GM23338 (cell line): ENCODE measurements around the gene MTAP. TPM values are rescaled to one million over a fixed set of nuclear protein-coding genes. Genes with fewer than 3 reads are reported as not detected.

ENCODE experiments used
- ATAC-seq: fragments of 200-7000 bp; cut with Tn5 transposase; 3 replicates; pipeline ENCODE4 v1.9.1; 2020
- DNase-seq: peaks from one replicate; pipeline ENCODE4 v3.0.0-alpha.2; 2015; ENCODE audit warnings: low spot score
- H2AFZ ChIP-seq: fragments of 200-600 bp; sonication (generic); 2 replicates; pipeline ENCODE4 v1.8.0; 2016; ENCODE audit warnings: antibody characterized with exemption, mild to moderate bottlenecking, moderate library complexity
- H3F3A ChIP-seq: fragments of 200-600 bp; sonication (generic); replicated peaks from 2 replicates; pipeline ENCODE4 v1.8.0; 2017; ENCODE audit warnings: antibody characterized with exemption, mixed run types, low read depth
- H3K27ac ChIP-seq: fragments of 200-600 bp; sonication (generic); 2 replicates; pipeline ENCODE4 v1.6.1; 2016; ENCODE audit warnings: low read depth
- H3K27me3 ChIP-seq: fragments of 200-600 bp; sonication (generic); 2 replicates; pipeline ENCODE4 v1.8.0; 2016; ENCODE audit warnings: mild to moderate bottlenecking, mixed run types, moderate library complexity; ENCODE audit not compliant: insufficient read depth
- H3K36me3 ChIP-seq: fragments of 200-600 bp; sonication (generic); 2 replicates; pipeline ENCODE4 v1.8.0; 2016; ENCODE audit warnings: mild to moderate bottlenecking; ENCODE audit not compliant: insufficient read depth
- H3K4me1 ChIP-seq: fragments of 200-600 bp; sonication (generic); 2 replicates; pipeline ENCODE4 v1.8.0; 2016; ENCODE audit warnings: mild to moderate bottlenecking, moderate library complexity; ENCODE audit not compliant: insufficient read depth
- H3K4me2 ChIP-seq: fragments of 200-600 bp; sonication (generic); 2 replicates; pipeline ENCODE4 v1.7.1; 2017; ENCODE audit warnings: mixed run types
- H3K4me3 ChIP-seq: fragments of 200-600 bp; sonication (generic); 2 replicates; pipeline ENCODE4 v1.6.1; 2016; ENCODE audit warnings: mixed run types
- H3K79me2 ChIP-seq: fragments of 200-600 bp; sonication (generic); replicated peaks from 2 replicates; pipeline ENCODE4 v1.8.0; 2017; ENCODE audit warnings: mild to moderate bottlenecking; ENCODE audit not compliant: insufficient read depth
- H3K9me2 ChIP-seq: fragments of 200-600 bp; sonication (generic); 2 replicates; pipeline ENCODE4 v1.8.0; 2017; ENCODE audit not compliant: insufficient read depth
- H4K20me1 ChIP-seq: fragments of 200-600 bp; sonication (generic); replicated peaks from 2 replicates; pipeline ENCODE4 v1.8.0; 2017; ENCODE audit warnings: mild to moderate bottlenecking; ENCODE audit not compliant: insufficient read depth
- H3K27ac Mint-ChIP-seq: 2 replicates; pipeline ENCODE4 v1.8.0; 2020; ENCODE audit warnings: inconsistent platforms, mild to moderate bottlenecking, moderate library complexity, mixed read lengths
- H3K27me3 Mint-ChIP-seq: 3 replicates; pipeline ENCODE4 v1.8.0; 2022; ENCODE audit warnings: low read depth, mild to moderate bottlenecking, moderate library complexity, mixed read lengths, inconsistent platforms; ENCODE audit not compliant: insufficient read depth, poor library complexity
- H3K36me3 Mint-ChIP-seq: 3 replicates; pipeline ENCODE4 v1.8.0; 2021; ENCODE audit warnings: low read depth, mild to moderate bottlenecking, inconsistent platforms, moderate library complexity, mixed read lengths
- H3K4me1 Mint-ChIP-seq: 3 replicates; pipeline ENCODE4 v1.8.0; 2020; ENCODE audit warnings: mild to moderate bottlenecking, inconsistent platforms, mixed read lengths
- H3K4me3 Mint-ChIP-seq: 3 replicates; pipeline ENCODE4 v1.8.0; 2021; ENCODE audit warnings: moderate library complexity, mild to moderate bottlenecking, inconsistent platforms, mixed read lengths
- H3K9me3 Mint-ChIP-seq: 3 replicates; pipeline ENCODE4 v1.8.0; 2020; ENCODE audit warnings: moderate library complexity, mild to moderate bottlenecking, inconsistent platforms, mixed read lengths
- CREB1 ChIP-seq: fragments of 250-450 bp; sonication (Bioruptor Pico); IDR thresholded peaks from 2 replicates; pipeline ENCODE4 v1.5.0; 2020; ENCODE audit warnings: low read depth, mild to moderate bottlenecking, moderate library complexity
- ETS1 ChIP-seq: IDR thresholded peaks from 2 replicates; pipeline ENCODE4 v1.6.1; 2016; ENCODE audit warnings: antibody characterized with exemption
- EZH2 ChIP-seq: fragments of 200-600 bp; sonication (generic); IDR thresholded peaks from one replicate; pipeline ENCODE4 v1.8.0; 2017; ENCODE audit warnings: antibody characterized with exemption, mild to moderate bottlenecking, low read depth; ENCODE audit not compliant: unreplicated experiment
- JUNB ChIP-seq: IDR thresholded peaks from one replicate; pipeline ENCODE4 v1.6.1; 2016; ENCODE audit warnings: antibody characterized with exemption; ENCODE audit not compliant: unreplicated experiment
- NANOG ChIP-seq: IDR thresholded peaks from 2 replicates; pipeline ENCODE4 v1.6.1; 2016; ENCODE audit warnings: antibody characterized with exemption, borderline replicate concordance
- POLR2AphosphoS5 ChIP-seq: IDR thresholded peaks from 2 replicates; pipeline ENCODE4 v1.6.1; 2016; ENCODE audit warnings: antibody characterized with exemption, low read depth
- STAT1 ChIP-seq: IDR thresholded peaks from one replicate; pipeline ENCODE4 v1.6.1; 2016; ENCODE audit warnings: antibody characterized with exemption; ENCODE audit not compliant: unreplicated experiment
- ZNF114 ChIP-seq: fragments of 250-450 bp; sonication (Bioruptor Pico); IDR thresholded peaks from 2 replicates; pipeline ENCODE4 v1.5.0; 2020; ENCODE audit warnings: mild to moderate bottlenecking, moderate library complexity
- ZNF462 ChIP-seq: fragments of 250-450 bp; sonication (Bioruptor Pico); IDR thresholded peaks from 2 replicates; pipeline ENCODE4 v1.5.0; 2020; ENCODE audit warnings: mild to moderate bottlenecking, moderate library complexity
- polyA plus RNA-seq: library from polyadenylated mRNA; unstranded; fragments of >200 nt; fragmentation: Nextera tagmentation; extraction: Ambion mirVana; gene quantifications from 2 replicates; pipeline ENCODE4 v1.2.1, GENCODE V29; 2016
- total RNA-seq: library from RNA; depleted of rRNA; stranded (reverse); fragments of >200 nt; shearing (Covaris generic); gene quantifications from 2 replicates; pipeline ENCODE4 v1.2.3, GENCODE V29; 2014

Gene MTAP
- total and polyA plus RNA-seq, 2 experiments from 2014 or later, result 61.8 to 70.0 TPM

DNA sequence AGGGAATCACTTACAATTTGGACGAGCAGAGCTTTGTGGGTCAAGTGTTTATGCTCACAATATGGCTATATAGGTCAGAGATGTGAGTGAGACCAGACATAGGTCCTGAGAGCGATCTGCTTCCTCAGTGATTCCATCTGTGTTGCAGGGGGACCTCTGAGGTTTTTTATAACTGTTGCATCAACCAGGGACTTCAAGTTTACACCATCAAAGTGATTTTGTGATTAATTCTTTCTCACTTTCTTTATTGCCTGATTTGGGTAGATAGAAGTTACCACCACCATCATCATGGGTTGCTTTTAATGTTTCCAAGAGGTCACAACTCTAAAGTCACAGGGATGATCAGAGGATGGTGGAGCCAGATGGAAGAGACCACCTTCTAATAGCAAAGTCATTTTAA is 7.0 kb upstream of the MTAP start:
- H2AFZ ChIP-seq, result no peak overlapping the region
- H4K20me1 ChIP-seq, result no peaks in the 10 kb centered on the region
- H3K4me2 ChIP-seq, result no peak overlapping the region
- H3K36me3 Mint-ChIP-seq, result no peaks in the 10 kb centered on the region
- H3F3A ChIP-seq, result no peaks in the 10 kb centered on the region
- no peaks in the 10 kb centered on the region for H3K9me3 Mint-ChIP-seq
- H3K4me1 Mint-ChIP-seq, result no peaks in the 10 kb centered on the region
- H3K27ac Mint-ChIP-seq, result no peak overlapping the region
- H3K79me2 ChIP-seq, result no peaks in the 10 kb centered on the region
- no peaks in the 10 kb centered on the region for H3K36me3 ChIP-seq
- peaks cover 4% of the 10 kb centered on the region for H3K27me3 Mint-ChIP-seq
- H3K27ac ChIP-seq, result no peak overlapping the region
- H3K4me1 ChIP-seq, result no peaks in the 10 kb centered on the region
- H3K27me3 ChIP-seq, result peaks cover 44% of the 10 kb centered on the region
- H3K4me3 ChIP-seq, result no peak overlapping the region
- H3K9me2 ChIP-seq, result no peaks in the 10 kb centered on the region
- no peak for DNase-seq
- TF ChIP-seq CREB1 (CRISPR knock-in tag) (no peak), ZNF462 (CRISPR knock-in tag) (no peak), ZNF114 (CRISPR knock-in tag) (no peak), STAT1 (no peak), POLR2AphosphoS5 (no peak), JUNB (no peak), ETS1 (no peak), EZH2 (no peak), NANOG (no peak)
- no peak for ATAC-seq
- H3K4me3 Mint-ChIP-seq, result no peak overlapping the region
